Measurements from ENCODE around the gene KCTD7.
"Not testable (repeated sequence)": the region's sequence is repeated elsewhere in the genome, so short reads cannot be mapped to it uniquely, and the experiment has no call there.

DNA sequence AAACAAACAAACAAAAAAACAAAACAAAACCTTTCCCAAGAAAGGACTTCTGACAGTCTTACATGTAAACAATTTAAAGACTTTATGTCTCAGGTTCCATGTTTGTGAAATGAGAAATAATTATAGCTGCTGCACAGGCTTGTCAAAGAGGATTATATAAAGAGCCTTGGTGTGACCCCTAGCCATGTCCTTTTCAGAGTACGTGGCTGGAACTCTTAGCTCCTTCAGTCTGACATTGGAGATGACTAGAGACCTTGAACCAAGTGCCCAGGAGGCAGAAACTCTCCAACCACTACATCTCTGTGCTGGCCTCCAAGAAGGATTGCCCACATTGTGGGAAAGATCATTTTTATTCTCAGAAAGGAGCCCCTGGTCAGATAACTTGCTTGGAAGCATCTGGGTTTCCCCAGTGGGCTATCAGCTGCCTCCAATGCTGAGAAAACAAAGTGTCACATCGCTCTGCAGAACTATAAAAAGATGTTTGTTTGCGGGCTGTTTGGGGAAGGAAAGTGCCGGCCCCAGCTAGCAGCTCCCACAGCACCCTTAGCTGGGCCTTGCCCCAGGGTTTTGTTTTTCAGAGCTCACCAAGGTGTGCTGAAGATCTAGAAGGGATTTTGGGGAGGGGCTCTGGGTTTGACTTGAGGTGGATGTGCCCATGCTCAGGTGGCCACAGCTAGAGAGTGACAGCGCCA lies 43.9 kb downstream of the KCTD7 start:
- TF ChIP-seq POLR2AphosphoS5 (IDR thresholded peaks at IDR 0.05; ENCODE audit: borderline replicate concordance, low read depth, low read length); EZH2 (IDR thresholded peaks at IDR 0.05); FOXP2 (optimal IDR thresholded peaks at IDR 0.05; ENCODE audit: control extremely low read depth, extremely low read length, insufficient read depth): not testable (repeated sequence)

Measured in SK-N-MC (cell line).